Mucosa of descending colon (tissue), 3 donors: ENCODE results near the gene SAP30BP. TPM values are rescaled to one million over a fixed set of nuclear protein-coding genes. Genes with fewer than 3 reads are reported as not detected.

Experiments used
- ATAC-seq: fragments of 200-7000 bp; cut with Tn5 transposase; one replicate; pipeline ENCODE4 v1.9.1; 2020; ENCODE audit warnings: mild to moderate bottlenecking, moderate library complexity
- DNase-seq, 3 donors: peaks; one replicate each; pipeline ENCODE4 v3.0.0-alpha.2; 2020
- H3K36me3 ChIP-seq: fragments of 200-600 bp; one replicate; pipeline ENCODE4 v1.8.0; 2021; ENCODE audit warnings: low read depth, mild to moderate bottlenecking
- H3K4me1 ChIP-seq: fragments of 200-600 bp; one replicate; pipeline ENCODE4 v1.8.0; 2021; ENCODE audit warnings: low read depth, mild to moderate bottlenecking
- H3K4me3 ChIP-seq: fragments of 200-600 bp; one replicate; pipeline ENCODE4 v1.8.0; 2021; ENCODE audit warnings: mild to moderate bottlenecking
- H3K9me3 ChIP-seq: fragments of 200-600 bp; one replicate; pipeline ENCODE4 v1.8.0; 2021; ENCODE audit warnings: mild to moderate bottlenecking
- intact Hi-C, 2 donors: fragments of 100-400 bp; cut with DNase I in 1 of 2; cut with micrococcal nuclease in 1 of 2; formaldehyde crosslinking; loops; one replicate each; pipeline versions ENCODE4 v1.11.0 to v1.11.1; 2022; cut with DNase I, micrococcal nuclease
- total RNA-seq, 3 donors: library from RNA; stranded (reverse); fragmentation: NEBNext Ultra II Directional in 2 of 3; extraction: Animal tissue kit (Norgen Biotek cat#: 25700) in 2 of 3; gene quantifications; one replicate each; pipeline versions ENCODE4 v1.2.1 to v1.2.4, GENCODE V29; 2021 to 2023
- TF ChIP-seq, protein P1 (sequence below): fragments of 200-600 bp; IDR thresholded peaks from one replicate; pipeline ENCODE4 v1.8.0; 2022; ENCODE audit warnings: antibody characterized with exemption, mild to moderate bottlenecking
- donor health status: DM: no; HTN: no; CAD: no; lungs with moderate emphysema.
- donor health status: DM: no; HTN: no; CAD: no.
- donor health status: DM: no; HTN: yes; CAD: no.

SAP30BP gene
- total RNA-seq, 3 donors from 2014 or later = 76.5 to 83.8 (median 76.9) TPM

- Histone ChIP-seq H3K36me3 (no peaks in the 10 kb centered on the region), H3K4me1 (peaks cover 30% of the 10 kb centered on the region), H3K4me3 (no peak overlapping the region), H3K9me3 (no peaks in the 10 kb centered on the region)
- DNase-seq (peak; percentile 68 to 74 (median 71)), ATAC-seq (peak; percentile 34)
- intact Hi-C loops = no loop called here
- TF ChIP-seq, protein P1, sequence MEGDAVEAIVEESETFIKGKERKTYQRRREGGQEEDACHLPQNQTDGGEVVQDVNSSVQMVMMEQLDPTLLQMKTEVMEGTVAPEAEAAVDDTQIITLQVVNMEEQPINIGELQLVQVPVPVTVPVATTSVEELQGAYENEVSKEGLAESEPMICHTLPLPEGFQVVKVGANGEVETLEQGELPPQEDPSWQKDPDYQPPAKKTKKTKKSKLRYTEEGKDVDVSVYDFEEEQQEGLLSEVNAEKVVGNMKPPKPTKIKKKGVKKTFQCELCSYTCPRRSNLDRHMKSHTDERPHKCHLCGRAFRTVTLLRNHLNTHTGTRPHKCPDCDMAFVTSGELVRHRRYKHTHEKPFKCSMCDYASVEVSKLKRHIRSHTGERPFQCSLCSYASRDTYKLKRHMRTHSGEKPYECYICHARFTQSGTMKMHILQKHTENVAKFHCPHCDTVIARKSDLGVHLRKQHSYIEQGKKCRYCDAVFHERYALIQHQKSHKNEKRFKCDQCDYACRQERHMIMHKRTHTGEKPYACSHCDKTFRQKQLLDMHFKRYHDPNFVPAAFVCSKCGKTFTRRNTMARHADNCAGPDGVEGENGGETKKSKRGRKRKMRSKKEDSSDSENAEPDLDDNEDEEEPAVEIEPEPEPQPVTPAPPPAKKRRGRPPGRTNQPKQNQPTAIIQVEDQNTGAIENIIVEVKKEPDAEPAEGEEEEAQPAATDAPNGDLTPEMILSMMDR = no peak
These were observed 24.9 kb upstream of the SAP30BP start for GRCh38 chr17:75642182-75642783.

- Histone ChIP-seq H3K9me3 (no peaks in the 10 kb centered on the region), H3K4me3 (no peak overlapping the region), H3K4me1 (peaks cover 28% of the 10 kb centered on the region), H3K36me3 (no peaks in the 10 kb centered on the region)
- ATAC-seq (peak; percentile 1), DNase-seq (peak; percentile 41 to 53 (median 51))
- intact Hi-C loops = no loop called here
- TF ChIP-seq, protein P1 = no peak
These were observed 24.1 kb upstream of the SAP30BP start for GRCh38 chr17:75642784-75643642.

GRCh38 chr17:75643643-75644017 is 23.5 kb upstream of the SAP30BP start:
- no peaks in the 10 kb centered on the region for H3K9me3 ChIP-seq
- ATAC-seq (no peak), DNase-seq (peak in 1 of 3 donors; percentile 27)
- no peaks in the 10 kb centered on the region for H3K36me3 ChIP-seq
- no peak overlapping the region for H3K4me3 ChIP-seq
- TF ChIP-seq, protein P1 = no peak
- peaks cover 28% of the 10 kb centered on the region for H3K4me1 ChIP-seq
- intact Hi-C loops = no loop called here

DNA sequence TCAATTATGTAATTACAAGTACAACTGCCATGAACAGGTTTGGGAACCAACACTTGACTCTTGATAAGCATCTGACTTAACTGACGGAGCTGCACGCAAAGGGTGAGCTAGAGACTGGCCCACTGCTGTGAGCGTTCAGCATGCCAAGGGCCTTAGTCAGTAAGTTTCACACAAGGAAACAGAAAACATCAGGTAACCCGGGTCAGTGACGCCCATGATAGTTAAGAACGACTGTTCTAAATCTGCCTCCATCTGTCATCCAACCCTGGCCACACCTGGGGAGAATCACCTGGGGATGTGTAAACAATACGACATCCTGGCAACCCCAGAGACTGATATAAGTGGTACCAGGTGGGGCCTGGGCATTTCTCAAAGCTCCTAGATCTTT is 21.6 kb upstream of the SAP30BP start:
- ATAC-seq (peak; percentile 80), DNase-seq (peak; percentile 57 to 76 (median 62))
- Histone ChIP-seq H3K4me3 (no peak overlapping the region), H3K9me3 (no peaks in the 10 kb centered on the region), H3K36me3 (no peaks in the 10 kb centered on the region), H3K4me1 (peaks cover 28% of the 10 kb centered on the region)
- TF ChIP-seq, protein P1 = no peak
- intact Hi-C loops = no loop called here

DNA sequence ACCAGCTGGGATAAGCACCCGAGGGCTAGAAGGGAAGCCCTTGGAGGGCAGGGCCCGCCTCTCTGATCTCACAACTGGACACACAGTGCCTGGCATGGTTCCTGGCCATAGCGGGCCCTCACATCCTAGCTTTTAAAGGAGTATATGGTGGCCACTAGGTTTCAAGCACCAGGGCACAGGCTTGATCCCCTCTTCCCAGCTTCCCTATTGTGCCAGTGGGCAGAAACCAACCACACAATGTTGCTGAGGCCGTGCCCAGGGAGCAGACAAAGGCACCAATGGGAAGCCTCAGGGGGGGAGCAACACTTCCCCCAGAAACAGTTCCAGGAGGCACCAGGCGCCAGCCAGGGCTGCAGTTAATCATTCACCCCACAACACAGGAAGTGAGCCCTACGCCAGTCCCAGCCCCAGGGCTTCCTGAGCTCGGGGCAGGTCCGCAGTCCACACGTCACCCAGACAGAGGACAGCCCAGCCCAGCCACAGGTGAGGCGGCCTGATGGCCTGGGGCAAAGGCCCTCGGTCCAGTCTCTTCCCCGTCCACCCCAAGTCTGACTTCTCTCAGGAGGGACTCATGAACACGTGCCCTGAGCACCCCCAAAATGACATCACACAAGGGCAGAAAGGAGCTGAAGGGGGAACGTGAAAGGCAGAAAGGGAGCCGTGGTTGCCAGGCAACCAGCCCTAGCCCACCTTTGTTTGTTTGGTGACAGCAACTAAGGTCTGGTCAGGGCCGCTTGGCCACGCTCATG is 21.1 kb upstream of the SAP30BP start:
- no peaks in the 10 kb centered on the region for H3K9me3 ChIP-seq
- intact Hi-C loops = no loop called here
- H3K4me1 ChIP-seq = peaks cover 28% of the 10 kb centered on the region
- H3K4me3 ChIP-seq = no peak overlapping the region
- ATAC-seq (peak; percentile 86), DNase-seq (peak; percentile 88 to 92 (median 89))
- TF ChIP-seq, protein P1 = no peak
- H3K36me3 ChIP-seq = peaks cover 4% of the 10 kb centered on the region
